ENCODE results near the gene BBS7.

Gene BBS7

GRCh38 chr4:121863799-121864198 lies 6.5 kb downstream of the BBS7 start:
- H3K36me3 ChIP-seq (ENCODE audit: insufficient read depth, low read length) = no peaks in the 10 kb centered on the region
- no peaks in the 10 kb centered on the region for H3K9me3 ChIP-seq (ENCODE audit: control insufficient read depth, insufficient read depth, low read length)
- no peak overlapping the region for H3K9ac ChIP-seq (ENCODE audit: low read depth, low read length)
- H3K4me1 ChIP-seq (ENCODE audit: insufficient read depth, low read length) = no peaks in the 10 kb centered on the region

GRCh38 chr4:121861426-121861825 lies 8.8 kb downstream of the BBS7 start:
- H3K4me1 ChIP-seq (ENCODE audit: insufficient read depth, low read length) = no peaks in the 10 kb centered on the region
- no peak overlapping the region for H3K9ac ChIP-seq (ENCODE audit: low read depth, low read length)
- no peaks in the 10 kb centered on the region for H3K36me3 ChIP-seq (ENCODE audit: insufficient read depth, low read length)
- no peaks in the 10 kb centered on the region for H3K9me3 ChIP-seq (ENCODE audit: control insufficient read depth, insufficient read depth, low read length)

DNA sequence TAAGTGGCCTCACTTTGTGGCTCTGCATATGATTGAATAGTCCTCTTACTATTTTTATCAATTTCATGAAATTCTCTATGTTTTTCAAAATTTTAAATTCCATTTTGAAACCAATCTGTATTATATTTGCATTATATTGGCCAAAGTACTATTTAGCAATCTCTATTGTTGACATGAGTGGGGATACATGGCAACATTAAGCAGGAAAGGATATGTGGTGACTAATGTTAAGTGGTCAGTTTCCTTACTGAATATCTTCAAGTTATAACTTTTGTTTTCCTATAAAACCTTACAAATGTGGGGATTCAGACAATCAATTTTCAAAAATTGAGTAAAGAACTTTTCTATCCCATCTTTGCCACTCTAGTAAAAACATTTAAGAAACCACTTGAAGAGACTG lies 10.2 kb downstream of the BBS7 start:
- no peaks in the 10 kb centered on the region for H3K4me1 ChIP-seq (ENCODE audit: insufficient read depth, low read length)
- H3K9me3 ChIP-seq (ENCODE audit: control insufficient read depth, insufficient read depth, low read length) = no peaks in the 10 kb centered on the region
- no peaks in the 10 kb centered on the region for H3K36me3 ChIP-seq (ENCODE audit: insufficient read depth, low read length)
- H3K9ac ChIP-seq (ENCODE audit: low read depth, low read length) = no peak overlapping the region

GRCh38 chr4:121851354-121851753 lies 18.9 kb downstream of the BBS7 start:
- Histone ChIP-seq H3K36me3 (ENCODE audit: insufficient read depth, low read length) (peaks cover 5% of the 10 kb centered on the region; the same call in 1 of the 2 replicates), H3K4me1 (ENCODE audit: insufficient read depth, low read length) (no peaks in the 10 kb centered on the region), H3K9me3 (ENCODE audit: control insufficient read depth, insufficient read depth, low read length) (no peaks in the 10 kb centered on the region), H3K9ac (ENCODE audit: low read depth, low read length) (no peak overlapping the region)

GRCh38 chr4:121846662-121847061 lies 23.6 kb downstream of the BBS7 start:
- no peaks in the 10 kb centered on the region for H3K4me1 ChIP-seq (ENCODE audit: insufficient read depth, low read length)
- H3K36me3 ChIP-seq (ENCODE audit: insufficient read depth, low read length) = peaks cover 9% of the 10 kb centered on the region
- H3K9me3 ChIP-seq (ENCODE audit: control insufficient read depth, insufficient read depth, low read length) = no peaks in the 10 kb centered on the region
- H3K9ac ChIP-seq (ENCODE audit: low read depth, low read length) = no peak overlapping the region

DNA sequence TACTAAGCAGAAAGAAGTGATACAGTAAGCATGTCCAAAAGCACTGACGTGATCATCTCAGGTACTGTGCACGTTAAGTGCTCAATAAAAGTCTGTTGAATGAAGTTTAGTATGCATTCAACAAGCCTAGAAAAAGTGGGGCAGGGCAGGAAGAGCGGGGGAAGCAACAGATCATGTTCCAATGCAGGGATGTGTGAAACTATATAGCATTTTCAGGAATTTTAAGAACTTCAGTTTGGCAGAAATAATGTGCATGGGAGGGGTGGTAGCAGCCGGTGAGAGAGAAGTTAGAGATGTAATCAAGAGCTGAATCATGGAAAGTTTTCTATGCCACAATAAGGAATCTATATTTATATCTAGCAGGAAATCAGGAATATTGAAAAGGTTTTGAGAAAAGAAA lies 27.4 kb downstream of the BBS7 start:
- Histone ChIP-seq H3K36me3 (ENCODE audit: insufficient read depth, low read length) (peaks cover 9% of the 10 kb centered on the region), H3K9me3 (ENCODE audit: control insufficient read depth, insufficient read depth, low read length) (no peaks in the 10 kb centered on the region), H3K4me1 (ENCODE audit: insufficient read depth, low read length) (no peaks in the 10 kb centered on the region), H3K9ac (ENCODE audit: low read depth, low read length) (no peak overlapping the region)

- no peaks in the 10 kb centered on the region for H3K9me3 ChIP-seq (ENCODE audit: control insufficient read depth, insufficient read depth, low read length)
- H3K9ac ChIP-seq (ENCODE audit: low read depth, low read length) = no peak overlapping the region
- no peaks in the 10 kb centered on the region for H3K36me3 ChIP-seq (ENCODE audit: insufficient read depth, low read length)
- no peaks in the 10 kb centered on the region for H3K4me1 ChIP-seq (ENCODE audit: insufficient read depth, low read length)
These were observed 32.1 kb downstream of the BBS7 start for GRCh38 chr4:121838136-121838535.

GRCh38 chr4:121829511-121829910 lies 40.8 kb downstream of the BBS7 start:
- Histone ChIP-seq H3K9me3 (ENCODE audit: control insufficient read depth, insufficient read depth, low read length) (no peaks in the 10 kb centered on the region), H3K4me1 (ENCODE audit: insufficient read depth, low read length) (no peaks in the 10 kb centered on the region), H3K36me3 (ENCODE audit: insufficient read depth, low read length) (no peaks in the 10 kb centered on the region), H3K9ac (ENCODE audit: low read depth, low read length) (no peak overlapping the region)

DNA sequence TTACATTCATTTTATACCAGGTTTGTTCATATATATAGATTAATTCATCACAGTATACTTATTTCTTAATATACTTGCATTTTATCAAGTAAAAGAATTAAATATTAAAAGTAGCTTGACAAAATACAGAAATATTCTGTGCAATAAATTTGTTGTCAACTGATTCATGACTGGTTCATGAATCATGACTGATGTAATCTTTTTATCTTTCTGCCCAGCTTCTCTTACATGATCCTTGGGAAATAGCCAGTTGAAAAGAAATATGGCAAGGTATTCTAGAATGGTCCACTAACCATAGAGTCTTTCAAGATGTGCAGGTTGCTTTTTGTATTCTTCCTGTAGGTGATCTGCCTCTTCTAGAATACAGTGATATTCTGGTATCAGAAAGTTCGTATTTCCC lies 42.4 kb downstream of the BBS7 start:
- H3K4me1 ChIP-seq (ENCODE audit: insufficient read depth, low read length) = no peaks in the 10 kb centered on the region
- H3K36me3 ChIP-seq (ENCODE audit: insufficient read depth, low read length) = no peaks in the 10 kb centered on the region
- no peaks in the 10 kb centered on the region for H3K9me3 ChIP-seq (ENCODE audit: control insufficient read depth, insufficient read depth, low read length)
- H3K9ac ChIP-seq (ENCODE audit: low read depth, low read length) = no peak overlapping the region

- no peaks in the 10 kb centered on the region for H3K9me3 ChIP-seq (ENCODE audit: control insufficient read depth, insufficient read depth, low read length)
- H3K9ac ChIP-seq (ENCODE audit: low read depth, low read length) = no peak overlapping the region
- peaks cover 10% of the 10 kb centered on the region for H3K36me3 ChIP-seq (ENCODE audit: insufficient read depth, low read length)
These were observed 45.3 kb downstream of the BBS7 start for GRCh38 chr4:121824950-121825349.

GRCh38 chr4:121824171-121824527 lies 46.1 kb downstream of the BBS7 start:
- Histone ChIP-seq H3K9ac (ENCODE audit: low read depth, low read length) (peak overlapping the region; percentile 95), H3K4me1 (ENCODE audit: insufficient read depth, low read length) (peaks cover 7% of the 10 kb centered on the region), H3K36me3 (ENCODE audit: insufficient read depth, low read length) (peaks cover 15% of the 10 kb centered on the region)

More at GRCh38 chr4:121824950-121825349, 45.3 kb downstream of the BBS7 start:
- peaks cover 7% of the 10 kb centered on the region for H3K4me1 ChIP-seq (ENCODE audit: insufficient read depth, low read length)

GRCh38 chr4:121823505-121824170 lies 46.6 kb downstream of the BBS7 start, which contains the start of gene CCNA2:
TSS of gene CCNA2 (minus strand) at chr4:121823883. CDS start at chr4:121823628, 255 bp downstream.
- Histone ChIP-seq H3K9ac (ENCODE audit: low read depth, low read length) (peak within 1 kb of the TSS; percentile 95), H3K9me3 (ENCODE audit: control insufficient read depth, insufficient read depth, low read length) (no peaks in the 10 kb centered on the region), H3K4me1 (ENCODE audit: insufficient read depth, low read length) (peaks cover 7% of the 10 kb centered on the region), H3K36me3 (ENCODE audit: insufficient read depth, low read length) (peaks cover 15% of the 10 kb centered on the region)

More at GRCh38 chr4:121824171-121824527, 46.1 kb downstream of the BBS7 start:
- no peaks in the 10 kb centered on the region for H3K9me3 ChIP-seq (ENCODE audit: control insufficient read depth, insufficient read depth, low read length)

- no peaks in the 10 kb centered on the region for H3K9me3 ChIP-seq (ENCODE audit: control insufficient read depth, insufficient read depth, low read length)
- H3K36me3 ChIP-seq (ENCODE audit: insufficient read depth, low read length) = peaks cover 22% of the 10 kb centered on the region
- peak overlapping the region; percentile 95 for H3K9ac ChIP-seq (ENCODE audit: low read depth, low read length)
- peaks cover 7% of the 10 kb centered on the region for H3K4me1 ChIP-seq (ENCODE audit: insufficient read depth, low read length)
These were observed 47.3 kb downstream of the BBS7 start for GRCh38 chr4:121822796-121823504.

DNA sequence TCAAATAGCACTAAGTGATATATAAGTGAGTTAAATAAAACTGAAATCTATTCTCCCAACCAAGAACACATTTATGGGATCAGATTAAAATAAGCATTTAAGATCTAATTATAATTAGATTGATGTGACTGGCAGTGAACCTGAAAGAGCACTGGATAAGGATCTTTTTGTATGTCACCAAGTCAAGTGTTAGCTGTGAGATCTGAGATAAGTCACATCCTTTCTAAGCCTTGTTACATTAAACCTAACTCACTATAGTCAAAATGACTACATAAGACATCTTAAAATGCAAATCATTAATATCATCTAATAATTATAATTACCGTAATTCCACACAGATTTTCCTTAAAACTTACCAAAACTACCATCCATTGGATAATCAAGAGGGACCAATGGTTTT lies 48.2 kb downstream of the BBS7 start:
- Histone ChIP-seq H3K9me3 (ENCODE audit: control insufficient read depth, insufficient read depth, low read length) (no peaks in the 10 kb centered on the region), H3K4me1 (ENCODE audit: insufficient read depth, low read length) (peaks cover 7% of the 10 kb centered on the region), H3K9ac (ENCODE audit: low read depth, low read length) (peak overlapping the region; percentile 95; the same call in 1 of the 2 replicates), H3K36me3 (ENCODE audit: insufficient read depth, low read length) (peaks cover 28% of the 10 kb centered on the region)
